Activated CD8-positive, alpha-beta T cell treated with anti-CD3 and anti-CD28 coated beads, Interleukin-2, amount 10 ng/mL, durations not matched to agents 7 days and 5 days (primary cell): Measurements from ENCODE around the gene CYB561D1. TPM values are rescaled to one million over a fixed set of nuclear protein-coding genes. Genes with fewer than 3 reads are reported as not detected.

Source experiments
- ATAC-seq: fragments of 150-1000 bp; cut with Tn5 transposase; one replicate; pipeline ENCODE4 v1.10.0; 2021; ENCODE audit warnings: moderate library complexity
- CTCF ChIA-PET: fragments of 350-600 bp; sonication (Branson Sonifier 250); formaldehyde crosslinking; loops from one replicate; lab custom pipeline; 2021; ENCODE audit warnings: antibody characterized with exemption; lab: Charles Lee
- POLR2A ChIA-PET: fragments of 350-600 bp; sonication (Branson Sonifier 250); formaldehyde crosslinking; loops from one replicate; lab custom pipeline; 2021; ENCODE audit warnings: antibody characterized with exemption; lab: Charles Lee
- DNase-seq: peaks from one replicate; pipeline ENCODE4 v3.0.0-alpha.2; 2020
- H3K27ac Mint-ChIP-seq: one replicate; pipeline ENCODE4 v1.8.0; 2021; ENCODE audit warnings: mild to moderate bottlenecking, mixed read lengths
- H3K27me3 Mint-ChIP-seq: one replicate; pipeline ENCODE4 v1.8.0; 2021; ENCODE audit warnings: low read depth, mixed read lengths
- H3K36me3 Mint-ChIP-seq: one replicate; pipeline ENCODE4 v1.8.0; 2021; ENCODE audit warnings: low read depth, mixed read lengths
- H3K4me1 Mint-ChIP-seq: one replicate; pipeline ENCODE4 v1.8.0; 2021; ENCODE audit warnings: low read depth, mixed read lengths
- H3K4me3 Mint-ChIP-seq: one replicate; pipeline ENCODE4 v1.8.0; 2021; ENCODE audit warnings: mild to moderate bottlenecking, mixed read lengths
- H3K9me3 Mint-ChIP-seq: one replicate; pipeline ENCODE4 v1.8.0; 2022; ENCODE audit warnings: mixed read lengths; ENCODE audit not compliant: insufficient read depth
- total RNA-seq, 2 experiments: library from RNA; stranded (reverse); gene quantifications; one replicate each; pipeline ENCODE4 v1.2.3, GENCODE V29; 2021

CYB561D1 gene
- total RNA-seq, 2 experiments from 2014 or later: 19.0 to 19.8 TPM

- Mint-ChIP-seq H3K9me3 (no peaks in the 10 kb centered on the region), H3K27ac (no peak overlapping the region), H3K36me3 (peaks cover 3% of the 10 kb centered on the region), H3K27me3 (peaks cover 12% of the 10 kb centered on the region), H3K4me1 (peaks cover 30% of the 10 kb centered on the region), H3K4me3 (no peak overlapping the region)
- DNase-seq (no peak), ATAC-seq (no peak)
- ChIA-PET POLR2A (no interaction called here), CTCF (interaction anchor here (1.0 to 33.2 kb wide), 3 partner anchors 19 to 471 kb away, joined by 3 to 1507 read pairs (median 480); partner anchors contain the start of genes AHCYL1, ATXN7L2, CYB561D1 and GPR61)
Observed at GRCh38 chr1:109513110-109513710, 19.3 kb downstream of the CYB561D1 start.

GRCh38 chr1:109514846-109515245, 21.0 kb downstream of the CYB561D1 start:
- no peak overlapping the region for H3K27ac Mint-ChIP-seq
- no peak for DNase-seq
- H3K36me3 Mint-ChIP-seq: no peaks in the 10 kb centered on the region
- no peak for ATAC-seq
- H3K9me3 Mint-ChIP-seq: no peaks in the 10 kb centered on the region
- POLR2A ChIA-PET: interaction anchor here (1.5 kb wide), 1 partner anchor 18 kb away, joined by 5 read pairs; no protein-coding TSS in a partner anchor
- H3K4me3 Mint-ChIP-seq: no peak overlapping the region
- H3K27me3 Mint-ChIP-seq: peaks cover 11% of the 10 kb centered on the region
- CTCF ChIA-PET: interaction anchor here (1.1 to 33.2 kb wide), 4 partner anchors 19 to 470 kb away, joined by 3 to 1507 read pairs (median 242); partner anchors contain the start of genes AHCYL1, ATXN7L2, CYB561D1 and GPR61
- peaks cover 19% of the 10 kb centered on the region for H3K4me1 Mint-ChIP-seq

- Mint-ChIP-seq H3K36me3 (no peaks in the 10 kb centered on the region), H3K4me1 (peaks cover 6% of the 10 kb centered on the region), H3K27ac (no peak overlapping the region), H3K9me3 (no peaks in the 10 kb centered on the region), H3K27me3 (peaks cover 7% of the 10 kb centered on the region), H3K4me3 (no peak overlapping the region)
- no peak for ATAC-seq
- DNase-seq: no peak
- ChIA-PET POLR2A (no interaction called here), CTCF (interaction anchor here (25.7 to 33.2 kb wide), 2 partner anchors 17 to 23 kb away, joined by 480 to 1507 read pairs; partner anchors contain the start of genes ATXN7L2, CYB561D1 and GPR61)
Observed at GRCh38 chr1:109516872-109517271, 23.0 kb downstream of the CYB561D1 start.

GRCh38 chr1:109517337-109517736, 23.4 kb downstream of the CYB561D1 start:
- POLR2A ChIA-PET: no interaction called here
- no peak overlapping the region for H3K4me3 Mint-ChIP-seq
- H3K27ac Mint-ChIP-seq: no peak overlapping the region
- no peaks in the 10 kb centered on the region for H3K36me3 Mint-ChIP-seq
- CTCF ChIA-PET: interaction anchor here (1.8 to 33.2 kb wide), 3 partner anchors 8 to 23 kb away, joined by 6 to 1507 read pairs (median 480); partner anchors contain the start of genes AMIGO1, ATXN7L2, CYB561D1 and GPR61
- H3K27me3 Mint-ChIP-seq: peaks cover 7% of the 10 kb centered on the region
- H3K4me1 Mint-ChIP-seq: peaks cover 6% of the 10 kb centered on the region
- DNase-seq: no peak
- ATAC-seq: no peak
- H3K9me3 Mint-ChIP-seq: no peaks in the 10 kb centered on the region

GRCh38 chr1:109521002-109521951, 27.4 kb downstream of the CYB561D1 start:
- Mint-ChIP-seq H3K27ac (no peak overlapping the region), H3K27me3 (peaks cover 7% of the 10 kb centered on the region), H3K36me3 (no peaks in the 10 kb centered on the region), H3K9me3 (no peaks in the 10 kb centered on the region), H3K4me1 (peaks cover 6% of the 10 kb centered on the region), H3K4me3 (no peak overlapping the region)
- ATAC-seq (no peak), DNase-seq (no peak)
- ChIA-PET CTCF (interaction anchor here (1.0 to 33.2 kb wide), 4 partner anchors 10 to 27 kb away, joined by 4 to 1507 read pairs (median 994); partner anchors contain the start of genes AMIGO1, ATXN7L2, CYB561D1 and GPR61), POLR2A (interaction anchor here (0.5 kb wide), 1 partner anchor 29 kb away, joined by 3 read pairs; no protein-coding TSS in a partner anchor)

GRCh38 chr1:109522026-109522425, 28.1 kb downstream of the CYB561D1 start:
- H3K36me3 Mint-ChIP-seq: no peaks in the 10 kb centered on the region
- CTCF ChIA-PET: interaction anchor here (1.0 to 26.3 kb wide), 2 partner anchors 10 to 18 kb away, joined by 4 to 1507 read pairs; partner anchors contain the start of genes AMIGO1 and CYB561D1
- H3K4me1 Mint-ChIP-seq: peaks cover 6% of the 10 kb centered on the region
- no peak overlapping the region for H3K27ac Mint-ChIP-seq
- no peak for ATAC-seq
- no peak overlapping the region for H3K4me3 Mint-ChIP-seq
- DNase-seq: no peak
- POLR2A ChIA-PET: no interaction called here
- no peaks in the 10 kb centered on the region for H3K9me3 Mint-ChIP-seq
- H3K27me3 Mint-ChIP-seq: peaks cover 7% of the 10 kb centered on the region

- POLR2A ChIA-PET: interaction anchor here (0.7 to 1.0 kb wide), 2 partner anchors 14 to 44 kb away, joined by 3 read pairs; partner anchors contain the start of gene AMIGO1
- CTCF ChIA-PET: interaction anchor here (2.6 to 26.3 kb wide), 2 partner anchors 9 to 19 kb away, joined by 30 to 1507 read pairs; partner anchors contain the start of genes AMIGO1 and CYB561D1
- peaks cover 7% of the 10 kb centered on the region for H3K27me3 Mint-ChIP-seq
Observed at GRCh38 chr1:109523706-109524105, 29.8 kb downstream of the CYB561D1 start.

GRCh38 chr1:109527098-109527811, 33.4 kb downstream of the CYB561D1 start:
- POLR2A ChIA-PET: no interaction called here
- Mint-ChIP-seq H3K4me1 (peaks cover 34% of the 10 kb centered on the region), H3K27me3 (peaks cover 2% of the 10 kb centered on the region), H3K4me3 (no peak overlapping the region), H3K9me3 (no peaks in the 10 kb centered on the region), H3K36me3 (no peaks in the 10 kb centered on the region), H3K27ac (no peak overlapping the region)
- DNase-seq: no peak
- CTCF ChIA-PET: interaction anchor here (26.3 kb wide), 1 partner anchor 23 kb away, joined by 1507 read pairs; the partner anchor contains the start of genes AMIGO1 and CYB561D1
- no peak for ATAC-seq

More at GRCh38 chr1:109523706-109524105, 29.8 kb downstream of the CYB561D1 start:
- H3K4me3 Mint-ChIP-seq: no peak overlapping the region
- ATAC-seq (no peak), DNase-seq (no peak)
- H3K4me1 Mint-ChIP-seq: peaks cover 6% of the 10 kb centered on the region
- H3K27ac Mint-ChIP-seq: no peak overlapping the region
- H3K9me3 Mint-ChIP-seq: no peaks in the 10 kb centered on the region
- H3K36me3 Mint-ChIP-seq: no peaks in the 10 kb centered on the region

GRCh38 chr1:109527846-109528695, 34.2 kb downstream of the CYB561D1 start:
- H3K4me1 Mint-ChIP-seq: peaks cover 41% of the 10 kb centered on the region
- H3K4me3 Mint-ChIP-seq: no peak overlapping the region
- POLR2A ChIA-PET: interaction anchor here (6.1 kb wide), 1 partner anchor 33 kb away, joined by 66 read pairs; the partner anchor contains the start of gene CYB561D1

GRCh38 chr1:109528712-109529111, 34.8 kb downstream of the CYB561D1 start:
- peaks cover 2% of the 10 kb centered on the region for H3K27me3 Mint-ChIP-seq
- H3K4me3 Mint-ChIP-seq: no peak overlapping the region
- H3K9me3 Mint-ChIP-seq: no peaks in the 10 kb centered on the region
- H3K27ac Mint-ChIP-seq: peak overlapping the region; percentile 55
- DNase-seq (no peak), ATAC-seq (no peak)
- H3K4me1 Mint-ChIP-seq: peaks cover 41% of the 10 kb centered on the region
- POLR2A ChIA-PET: interaction anchor here (6.1 kb wide), 1 partner anchor 34 kb away, joined by 66 read pairs; the partner anchor contains the start of gene CYB561D1
- no peaks in the 10 kb centered on the region for H3K36me3 Mint-ChIP-seq
- CTCF ChIA-PET: interaction anchor here (3.0 to 26.3 kb wide), 2 partner anchors 17 to 24 kb away, joined by 17 to 1507 read pairs; partner anchors contain the start of genes AMIGO1 and CYB561D1

More at GRCh38 chr1:109527846-109528695, 34.2 kb downstream of the CYB561D1 start:
- no peak for DNase-seq
- Mint-ChIP-seq H3K36me3 (no peaks in the 10 kb centered on the region), H3K9me3 (no peaks in the 10 kb centered on the region), H3K27me3 (peaks cover 2% of the 10 kb centered on the region), H3K27ac (no peak overlapping the region)
- CTCF ChIA-PET: interaction anchor here (3.0 to 26.3 kb wide), 2 partner anchors 18 to 24 kb away, joined by 17 to 1507 read pairs; partner anchors contain the start of genes AMIGO1 and CYB561D1
- ATAC-seq: no peak
